Smooth muscle cell (in vitro differentiated cells): ENCODE data around the gene ICOS. TPM values are rescaled to one million over a fixed set of nuclear protein-coding genes. Genes with fewer than 3 reads are reported as not detected.

ENCODE experiments used
- DNase-seq: peaks from one replicate; lab custom pipeline; 2025; ENCODE audit not compliant: unreplicated experiment; lab: John Stamatoyannopoulos, UW
- H2AFZ ChIP-seq: fragments of 200-600 bp; sonication (generic); 2 replicates; pipeline ENCODE4 v1.6.0; 2016; ENCODE audit warnings: antibody characterized with exemption, low read depth, mild to moderate bottlenecking
- H3F3A ChIP-seq: fragments of 200-600 bp; sonication (generic); 2 replicates; pipeline ENCODE4 v1.6.0; 2017; ENCODE audit warnings: antibody characterized with exemption, low read depth
- H3K27ac ChIP-seq: fragments of 200-600 bp; sonication (generic); 2 replicates; pipeline ENCODE4 v1.5.1; 2016; ENCODE audit warnings: low read depth, mild to moderate bottlenecking
- H3K27me3 ChIP-seq: fragments of 200-600 bp; sonication (generic); 2 replicates; pipeline ENCODE4 v1.6.1; 2016; ENCODE audit warnings: low read depth, mild to moderate bottlenecking
- H3K36me3 ChIP-seq: fragments of 200-600 bp; sonication (generic); 2 replicates; pipeline ENCODE4 v1.5.1; 2016; ENCODE audit warnings: low read depth
- H3K4me1 ChIP-seq: fragments of 200-600 bp; sonication (generic); 2 replicates; pipeline ENCODE4 v1.5.1; 2016; ENCODE audit warnings: low read depth
- H3K4me2 ChIP-seq: fragments of 200-600 bp; sonication (generic); 2 replicates; pipeline ENCODE4 v1.6.0; 2016; ENCODE audit warnings: mild to moderate bottlenecking
- H3K4me3 ChIP-seq: fragments of 200-600 bp; sonication (generic); 2 replicates; pipeline ENCODE4 v1.5.1; 2016; ENCODE audit warnings: mild to moderate bottlenecking
- H3K79me2 ChIP-seq: fragments of 200-600 bp; sonication (generic); 2 replicates; pipeline ENCODE4 v1.6.0; 2016; ENCODE audit warnings: low read depth, mild to moderate bottlenecking
- H3K9ac ChIP-seq: fragments of 200-600 bp; sonication (generic); 2 replicates; pipeline ENCODE4 v1.6.0; 2016; ENCODE audit warnings: low read depth
- H3K9me3 ChIP-seq: fragments of 200-600 bp; sonication (generic); replicated peaks from 2 replicates; pipeline ENCODE4 v1.5.1; 2016; ENCODE audit warnings: low read depth
- H4K20me1 ChIP-seq: fragments of 200-600 bp; sonication (generic); 2 replicates; pipeline ENCODE4 v1.6.0; 2016; ENCODE audit warnings: low read depth
- WGBS: methylation state at CpG from one replicate; pipeline ENCODE4 v1.1.7; 2016; ENCODE audit warnings: low lambda C conversion rate; 5-methylcytosine and 5-hydroxymethylcytosine counted together
- polyA plus RNA-seq: library from polyadenylated mRNA; unstranded; fragments of >200 nt; fragmentation: Nextera tagmentation; extraction: Ambion mirVana; gene quantifications from 2 replicates; pipeline ENCODE4 v1.2.1, GENCODE V29; 2016
- total RNA-seq: library from RNA; depleted of rRNA; stranded (reverse); fragments of >200 nt; gene quantifications from 2 replicates; pipeline ENCODE4 v1.2.3, GENCODE V29; 2014
- TF ChIP-seq, protein P1 (sequence below): fragments of 200-600 bp; sonication (generic); IDR thresholded peaks from 2 replicates; pipeline ENCODE4 v1.5.1; 2017; ENCODE audit warnings: borderline replicate concordance, mild to moderate bottlenecking, antibody characterized with exemption; ENCODE audit not compliant: insufficient read depth, poor library complexity, severe bottlenecking

ICOS gene
- total and polyA plus RNA-seq, 2 experiments from 2014 or later = not detected

DNA sequence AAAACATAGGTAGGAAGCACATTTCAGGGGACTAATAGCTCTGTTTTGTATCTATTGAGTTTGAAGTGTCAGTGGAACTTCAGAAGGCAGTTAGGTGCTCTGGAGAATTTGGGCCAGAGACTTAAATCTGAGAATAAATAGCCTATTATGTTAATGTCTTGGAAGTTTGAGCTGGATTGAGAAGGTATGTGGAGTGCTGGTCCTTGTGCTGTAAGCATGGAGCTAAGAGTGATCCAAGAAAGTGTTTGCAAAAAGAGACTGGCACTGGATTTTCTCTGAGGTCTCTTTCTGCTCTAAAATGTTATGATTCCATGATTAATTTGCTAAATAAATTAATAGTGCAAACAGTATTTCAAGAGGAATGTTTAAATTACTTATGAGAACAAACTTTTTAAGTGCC lies 63.3 kb downstream of the ICOS start:
- H3K27me3 ChIP-seq = peaks cover 17% of the 10 kb centered on the region
- H3K9me3 ChIP-seq = no peaks in the 10 kb centered on the region
- no peak overlapping the region for H3K4me2 ChIP-seq
- no peaks in the 10 kb centered on the region for H3K4me1 ChIP-seq
- H3K9ac ChIP-seq = no peak overlapping the region
- H3K4me3 ChIP-seq = no peak overlapping the region
- TF ChIP-seq, protein P1, sequence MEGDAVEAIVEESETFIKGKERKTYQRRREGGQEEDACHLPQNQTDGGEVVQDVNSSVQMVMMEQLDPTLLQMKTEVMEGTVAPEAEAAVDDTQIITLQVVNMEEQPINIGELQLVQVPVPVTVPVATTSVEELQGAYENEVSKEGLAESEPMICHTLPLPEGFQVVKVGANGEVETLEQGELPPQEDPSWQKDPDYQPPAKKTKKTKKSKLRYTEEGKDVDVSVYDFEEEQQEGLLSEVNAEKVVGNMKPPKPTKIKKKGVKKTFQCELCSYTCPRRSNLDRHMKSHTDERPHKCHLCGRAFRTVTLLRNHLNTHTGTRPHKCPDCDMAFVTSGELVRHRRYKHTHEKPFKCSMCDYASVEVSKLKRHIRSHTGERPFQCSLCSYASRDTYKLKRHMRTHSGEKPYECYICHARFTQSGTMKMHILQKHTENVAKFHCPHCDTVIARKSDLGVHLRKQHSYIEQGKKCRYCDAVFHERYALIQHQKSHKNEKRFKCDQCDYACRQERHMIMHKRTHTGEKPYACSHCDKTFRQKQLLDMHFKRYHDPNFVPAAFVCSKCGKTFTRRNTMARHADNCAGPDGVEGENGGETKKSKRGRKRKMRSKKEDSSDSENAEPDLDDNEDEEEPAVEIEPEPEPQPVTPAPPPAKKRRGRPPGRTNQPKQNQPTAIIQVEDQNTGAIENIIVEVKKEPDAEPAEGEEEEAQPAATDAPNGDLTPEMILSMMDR = no peak
- no peaks in the 10 kb centered on the region for H3K79me2 ChIP-seq
- H3F3A ChIP-seq = no peaks in the 10 kb centered on the region
- no peaks in the 10 kb centered on the region for H4K20me1 ChIP-seq
- no peak overlapping the region for H3K27ac ChIP-seq
- no peak overlapping the region for H2AFZ ChIP-seq
- no peak for DNase-seq
- no peaks in the 10 kb centered on the region for H3K36me3 ChIP-seq

DNA sequence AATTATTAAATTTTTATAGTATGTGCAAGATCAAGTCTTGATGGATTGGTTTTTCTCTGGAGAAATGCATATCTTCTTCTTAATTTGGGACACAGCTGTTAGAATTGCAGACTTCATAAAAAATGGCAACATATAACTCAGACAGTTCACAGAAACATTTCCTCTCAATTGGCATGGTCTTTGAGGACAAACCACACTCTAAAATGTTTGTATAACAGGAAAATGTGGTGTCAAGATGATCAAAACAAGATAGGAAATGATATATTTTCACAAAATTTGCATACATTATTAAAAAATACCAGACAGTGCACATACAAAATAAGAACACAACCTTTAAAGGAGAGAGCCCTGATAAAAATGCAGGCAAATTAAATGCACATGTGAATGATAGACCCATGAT lies 63.9 kb downstream of the ICOS start:
- Histone ChIP-seq H3K36me3 (no peaks in the 10 kb centered on the region), H3K9ac (no peak overlapping the region), H3K27me3 (peaks cover 17% of the 10 kb centered on the region), H2AFZ (no peak overlapping the region), H3F3A (no peaks in the 10 kb centered on the region), H3K27ac (no peak overlapping the region), H3K79me2 (no peaks in the 10 kb centered on the region), H3K4me3 (no peak overlapping the region), H4K20me1 (no peaks in the 10 kb centered on the region), H3K9me3 (no peaks in the 10 kb centered on the region), H3K4me1 (no peaks in the 10 kb centered on the region), H3K4me2 (no peak overlapping the region)
- TF ChIP-seq, protein P1 = no peak
- DNase-seq = no peak

DNA sequence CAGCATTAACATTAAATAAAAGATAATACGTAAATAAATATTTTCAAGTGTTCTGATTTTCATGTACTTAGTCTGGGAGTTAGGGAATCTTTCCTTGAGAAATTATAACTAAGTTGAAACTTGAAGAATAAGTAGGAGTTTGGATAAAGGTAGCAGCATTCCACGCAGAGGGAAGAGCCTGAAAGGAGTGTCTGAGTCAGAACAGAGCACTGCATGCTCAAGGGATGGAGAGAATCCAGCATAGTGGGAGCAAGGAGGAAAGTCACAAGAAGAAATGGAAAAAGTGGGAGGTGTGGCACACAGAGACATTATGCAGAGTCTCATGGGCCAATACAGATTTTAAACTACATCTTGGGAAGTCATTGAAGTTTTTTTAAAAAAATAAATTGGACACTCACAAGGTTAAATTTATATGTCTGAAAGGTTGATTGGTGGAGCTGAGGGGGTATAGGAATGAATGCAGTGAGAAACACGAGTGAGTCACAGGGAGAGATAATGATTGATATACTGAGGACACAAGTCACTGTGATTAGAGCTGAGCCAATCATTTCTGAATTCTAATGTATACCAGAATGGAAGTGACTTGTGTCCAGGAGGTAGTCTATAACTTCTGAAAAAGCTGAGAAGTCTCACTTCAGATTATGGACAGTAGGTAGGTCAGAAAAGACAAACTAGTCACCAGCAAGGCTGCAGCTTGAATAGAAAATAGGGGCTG lies 66.9 kb downstream of the ICOS start:
- H3K27me3 ChIP-seq = peaks cover 17% of the 10 kb centered on the region
- H3K27ac ChIP-seq = no peak overlapping the region
- no peaks in the 10 kb centered on the region for H3F3A ChIP-seq
- no peak overlapping the region for H3K4me2 ChIP-seq
- H3K9me3 ChIP-seq = no peaks in the 10 kb centered on the region
- H3K4me1 ChIP-seq = no peaks in the 10 kb centered on the region
- no peaks in the 10 kb centered on the region for H4K20me1 ChIP-seq
- H2AFZ ChIP-seq = no peak overlapping the region
- no peaks in the 10 kb centered on the region for H3K79me2 ChIP-seq
- no peak for DNase-seq
- H3K4me3 ChIP-seq = no peak overlapping the region
- no peak overlapping the region for H3K9ac ChIP-seq
- WGBS = 84% methylated on average over 3 of the region's 3 CpGs
- H3K36me3 ChIP-seq = no peaks in the 10 kb centered on the region
- TF ChIP-seq, protein P1 = no peak

DNA sequence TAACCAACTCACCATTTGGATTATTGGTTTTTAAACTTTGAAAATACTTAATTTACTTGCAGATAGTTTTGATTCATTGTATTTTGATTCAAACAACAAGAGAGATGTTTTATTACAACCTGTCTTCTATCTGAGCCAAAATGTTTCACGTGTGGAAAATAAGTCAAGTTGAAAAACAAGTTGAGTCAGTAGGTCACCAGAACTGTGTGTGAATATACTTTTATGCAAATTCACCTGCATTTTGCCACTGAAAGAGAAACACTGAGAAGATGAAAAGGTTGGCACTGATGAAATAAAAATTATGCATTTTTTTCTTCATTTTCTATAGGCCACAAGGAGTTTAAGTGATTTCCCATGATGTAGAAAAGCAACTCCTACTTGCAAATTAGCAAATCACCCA lies 68.3 kb downstream of the ICOS start:
- peaks cover 7% of the 10 kb centered on the region for H3K27me3 ChIP-seq
- H3F3A ChIP-seq = no peaks in the 10 kb centered on the region
- H4K20me1 ChIP-seq = no peaks in the 10 kb centered on the region
- 82% methylated on average over 1 of the region's 1 CpG for WGBS
- H2AFZ ChIP-seq = no peak overlapping the region
- no peaks in the 10 kb centered on the region for H3K79me2 ChIP-seq
- H3K4me1 ChIP-seq = no peaks in the 10 kb centered on the region
- no peak for DNase-seq
- no peak overlapping the region for H3K9ac ChIP-seq
- no peak overlapping the region for H3K27ac ChIP-seq
- H3K36me3 ChIP-seq = no peaks in the 10 kb centered on the region
- TF ChIP-seq, protein P1 = no peak
- no peak overlapping the region for H3K4me3 ChIP-seq
- H3K9me3 ChIP-seq = no peaks in the 10 kb centered on the region
- H3K4me2 ChIP-seq = no peak overlapping the region
